HL-60 (cell line): ENCODE measurements around the gene CCDC126.

ENCODE experiments used
- CTCF ChIP-seq: IDR thresholded peaks from one replicate; pipeline ENCODE4 v1.5.1; 2011; ENCODE audit warnings: low read length, control low read depth, inconsistent platforms; ENCODE audit not compliant: insufficient read depth
- GABPA ChIP-seq: IDR thresholded peaks from 2 replicates; pipeline ENCODE4 v1.6.1; 2012; ENCODE audit warnings: low read depth
- POLR2AphosphoS5 ChIP-seq: IDR thresholded peaks from 2 replicates; pipeline ENCODE4 v1.6.1; 2012; ENCODE audit warnings: low read depth
- SPI1 ChIP-seq: IDR thresholded peaks from 2 replicates; pipeline ENCODE4 v1.6.1; 2012; ENCODE audit warnings: low read depth, mild to moderate bottlenecking, borderline replicate concordance

- TF ChIP-seq CTCF (no peak), SPI1 (no peak), POLR2AphosphoS5 (no peak), GABPA (no peak)
Measured at GRCh38 chr7:23662124-23662983, 65.2 kb downstream of the CCDC126 start.
